ENCODE measurements around the gene GJA5.

Gene GJA5

DNA sequence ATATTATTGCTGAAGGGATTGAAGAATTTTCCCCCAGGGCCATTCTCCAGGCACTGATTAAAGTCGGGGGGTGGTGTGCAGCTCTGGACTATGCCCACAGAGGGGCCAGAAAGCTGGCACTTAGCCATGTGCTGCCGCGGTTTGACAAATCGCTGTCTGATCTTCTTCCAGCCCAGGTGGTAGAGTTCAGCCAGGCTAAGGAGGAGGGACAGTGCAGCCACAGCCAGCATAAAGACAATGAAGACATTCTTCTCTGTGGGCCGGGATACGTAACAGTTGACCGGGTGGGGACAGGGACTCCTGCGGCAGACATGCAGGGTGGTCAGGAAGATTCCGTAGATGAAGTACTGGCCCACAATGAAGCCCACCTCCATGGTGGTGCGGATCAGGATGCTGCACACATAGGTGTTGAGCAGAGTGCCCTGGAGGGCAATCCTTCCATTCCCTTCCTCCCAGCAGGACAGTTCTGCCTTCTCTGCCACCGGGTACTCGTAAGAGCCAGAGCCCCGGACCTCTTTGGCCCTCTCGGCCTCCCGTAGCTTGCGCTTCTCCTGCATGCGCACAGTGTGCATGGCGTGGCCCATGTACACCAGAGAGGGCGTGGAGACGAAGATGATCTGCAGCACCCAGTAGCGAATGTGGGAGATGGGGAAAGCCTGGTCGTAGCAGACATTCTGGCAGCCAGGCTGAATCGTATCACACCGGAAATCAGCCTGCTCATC is 1.9 kb downstream of the GJA5 start:
- Histone ChIP-seq H3F3A (ENCODE audit: insufficient read depth) (no peaks in the 10 kb centered on the region), H2AFZ (ENCODE audit: low read depth, low read length, severe bottlenecking) (no peak overlapping the region), H3K79me2 (ENCODE audit: insufficient read depth, low read length) (no peaks in the 10 kb centered on the region), H3K9me2 (replicated peaks; ENCODE audit: insufficient read depth, low read length) (no peaks in the 10 kb centered on the region), H3K4me2 (ENCODE audit: low read depth, low read length, poor library complexity, severe bottlenecking) (no peak overlapping the region), H3K27ac (ENCODE audit: low read depth, low read length) (no peak overlapping the region), H3K9ac (ENCODE audit: low read length) (no peak overlapping the region), H3K36me3 (ENCODE audit: low read length) (no peaks in the 10 kb centered on the region), H4K20me1 (ENCODE audit: low read depth, low read length) (no peaks in the 10 kb centered on the region), H3K4me3 (ENCODE audit: insufficient read depth, low read length, poor library complexity, severe bottlenecking) (no peak overlapping the region), H3K27me3 (ENCODE audit: low read length) (no peaks in the 10 kb centered on the region), H3K9me3 (ENCODE audit: insufficient read depth, low read length) (no peaks in the 10 kb centered on the region)
- TF ChIP-seq, protein P1, sequence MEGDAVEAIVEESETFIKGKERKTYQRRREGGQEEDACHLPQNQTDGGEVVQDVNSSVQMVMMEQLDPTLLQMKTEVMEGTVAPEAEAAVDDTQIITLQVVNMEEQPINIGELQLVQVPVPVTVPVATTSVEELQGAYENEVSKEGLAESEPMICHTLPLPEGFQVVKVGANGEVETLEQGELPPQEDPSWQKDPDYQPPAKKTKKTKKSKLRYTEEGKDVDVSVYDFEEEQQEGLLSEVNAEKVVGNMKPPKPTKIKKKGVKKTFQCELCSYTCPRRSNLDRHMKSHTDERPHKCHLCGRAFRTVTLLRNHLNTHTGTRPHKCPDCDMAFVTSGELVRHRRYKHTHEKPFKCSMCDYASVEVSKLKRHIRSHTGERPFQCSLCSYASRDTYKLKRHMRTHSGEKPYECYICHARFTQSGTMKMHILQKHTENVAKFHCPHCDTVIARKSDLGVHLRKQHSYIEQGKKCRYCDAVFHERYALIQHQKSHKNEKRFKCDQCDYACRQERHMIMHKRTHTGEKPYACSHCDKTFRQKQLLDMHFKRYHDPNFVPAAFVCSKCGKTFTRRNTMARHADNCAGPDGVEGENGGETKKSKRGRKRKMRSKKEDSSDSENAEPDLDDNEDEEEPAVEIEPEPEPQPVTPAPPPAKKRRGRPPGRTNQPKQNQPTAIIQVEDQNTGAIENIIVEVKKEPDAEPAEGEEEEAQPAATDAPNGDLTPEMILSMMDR (IDR thresholded peaks at IDR 0.05; ENCODE audit: insufficient read depth, low read length, poor library complexity, severe bottlenecking): no peak

DNA sequence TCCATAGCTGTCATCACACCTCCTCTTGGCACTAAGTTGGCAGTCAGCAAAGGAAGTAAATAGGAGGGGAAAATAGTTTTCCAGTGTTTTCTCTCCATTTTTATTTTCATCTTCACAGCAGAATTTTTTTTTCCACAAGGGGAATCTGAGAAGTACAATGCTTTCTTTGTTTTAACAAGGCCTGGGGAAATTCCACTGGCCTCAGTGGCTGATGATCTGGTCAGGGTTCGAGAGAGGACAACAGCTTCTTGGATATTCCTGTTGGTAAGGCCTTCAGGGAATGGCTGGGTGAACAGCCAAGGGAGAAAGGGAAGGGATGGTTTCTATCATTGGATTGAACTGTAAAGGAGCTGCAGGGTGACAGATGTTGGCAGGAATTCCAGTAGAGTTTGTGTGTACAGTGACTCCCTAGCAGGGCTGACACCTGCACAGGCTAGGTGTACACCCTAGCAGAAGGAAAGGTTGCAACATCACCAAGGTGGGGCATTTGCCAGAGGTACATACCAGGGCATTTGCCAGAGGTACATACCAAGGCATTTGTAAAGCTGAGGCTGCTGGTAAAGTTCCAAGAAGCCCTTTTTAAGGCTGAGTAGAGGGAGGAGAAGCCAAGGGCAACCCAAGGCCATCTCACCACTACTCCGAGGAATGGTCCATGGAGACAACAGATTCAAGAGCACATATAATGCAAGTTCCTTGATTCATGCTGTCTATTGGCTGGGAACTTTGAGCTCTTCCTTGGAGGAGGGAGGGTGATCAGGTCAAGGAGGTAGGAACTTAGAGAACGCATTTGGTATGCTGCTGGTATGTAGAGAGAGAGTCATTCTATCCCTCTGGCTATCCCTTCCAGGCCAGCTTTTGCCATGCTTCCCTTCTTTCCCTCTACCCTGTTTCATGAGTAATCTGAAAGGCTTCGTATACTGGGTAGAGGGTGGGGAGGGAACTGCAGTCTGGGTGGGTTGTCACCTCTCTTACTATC is 3.1 kb downstream of the GJA5 start:
- Histone ChIP-seq H3K36me3 (ENCODE audit: low read length) (no peaks in the 10 kb centered on the region), H3K27me3 (ENCODE audit: low read length) (no peaks in the 10 kb centered on the region), H2AFZ (ENCODE audit: low read depth, low read length, severe bottlenecking) (no peak overlapping the region), H3K4me2 (ENCODE audit: low read depth, low read length, poor library complexity, severe bottlenecking) (no peak overlapping the region), H3K9ac (ENCODE audit: low read length) (no peak overlapping the region), H3K9me2 (replicated peaks; ENCODE audit: insufficient read depth, low read length) (no peaks in the 10 kb centered on the region), H3K79me2 (ENCODE audit: insufficient read depth, low read length) (no peaks in the 10 kb centered on the region), H3F3A (ENCODE audit: insufficient read depth) (no peaks in the 10 kb centered on the region), H3K9me3 (ENCODE audit: insufficient read depth, low read length) (no peaks in the 10 kb centered on the region), H3K27ac (ENCODE audit: low read depth, low read length) (no peak overlapping the region), H3K4me3 (ENCODE audit: insufficient read depth, low read length, poor library complexity, severe bottlenecking) (no peak overlapping the region), H4K20me1 (ENCODE audit: low read depth, low read length) (no peaks in the 10 kb centered on the region)
- no peak for TF ChIP-seq EZH2phosphoT487 (conservative IDR thresholded peaks at IDR 0.05; ENCODE audit: low read length)
- TF ChIP-seq, protein P1 (IDR thresholded peaks at IDR 0.05; ENCODE audit: insufficient read depth, low read length, poor library complexity, severe bottlenecking): no peak

DNA sequence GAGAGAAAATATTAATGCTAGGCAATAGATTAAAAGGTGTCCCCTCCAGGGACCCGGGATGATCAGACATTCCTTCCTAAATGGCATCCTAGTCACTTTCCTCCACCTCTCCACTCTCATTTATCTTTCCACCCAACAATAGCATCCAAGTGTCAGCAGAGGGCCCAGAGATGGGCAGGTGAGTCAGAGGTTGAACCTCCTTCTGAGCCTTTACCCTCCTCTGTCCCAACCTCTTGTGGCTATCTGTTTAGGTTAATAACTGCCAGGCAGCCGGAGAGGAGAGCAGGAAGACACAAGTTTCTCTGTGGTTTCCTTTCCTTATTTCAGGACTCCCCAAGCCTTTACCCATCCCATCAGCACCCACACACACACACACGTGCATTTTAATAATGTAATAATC is 4.1 kb downstream of the GJA5 start:
- no peaks in the 10 kb centered on the region for H3K27me3 ChIP-seq (ENCODE audit: low read length)
- no peaks in the 10 kb centered on the region for H3K79me2 ChIP-seq (ENCODE audit: insufficient read depth, low read length)
- no peaks in the 10 kb centered on the region for H3K9me3 ChIP-seq (ENCODE audit: insufficient read depth, low read length)
- no peaks in the 10 kb centered on the region for H4K20me1 ChIP-seq (ENCODE audit: low read depth, low read length)
- no peaks in the 10 kb centered on the region for H3F3A ChIP-seq (ENCODE audit: insufficient read depth)
- no peak overlapping the region for H3K9ac ChIP-seq (ENCODE audit: low read length)
- H3K4me2 ChIP-seq (ENCODE audit: low read depth, low read length, poor library complexity, severe bottlenecking): no peak overlapping the region
- no peaks in the 10 kb centered on the region for H3K36me3 ChIP-seq (ENCODE audit: low read length)
- no peak overlapping the region for H2AFZ ChIP-seq (ENCODE audit: low read depth, low read length, severe bottlenecking)
- H3K27ac ChIP-seq (ENCODE audit: low read depth, low read length): no peak overlapping the region
- no peaks in the 10 kb centered on the region for H3K9me2 ChIP-seq (replicated peaks; ENCODE audit: insufficient read depth, low read length)
- no peak overlapping the region for H3K4me3 ChIP-seq (ENCODE audit: insufficient read depth, low read length, poor library complexity, severe bottlenecking)
- TF ChIP-seq EZH2phosphoT487 (conservative IDR thresholded peaks at IDR 0.05; ENCODE audit: low read length): no peak
- TF ChIP-seq, protein P1 (IDR thresholded peaks at IDR 0.05; ENCODE audit: insufficient read depth, low read length, poor library complexity, severe bottlenecking): no peak
